Stimulated activated CD8-positive, alpha-beta memory T cell treated with anti-CD3 and anti-CD28 coated beads, Interleukin-15, amount 100 ng/mL, for 24 hours (primary cell): ENCODE data around the gene HNRNPH1.
"Not testable (repeated sequence)": the region's sequence is repeated elsewhere in the genome, so short reads cannot be mapped to it uniquely, and the experiment has no call there.

Experiments used
- DNase-seq: peaks from one replicate; pipeline ENCODE4 v3.0.0-alpha.2; 2020; ENCODE audit warnings: low read depth

Gene HNRNPH1, protein sequence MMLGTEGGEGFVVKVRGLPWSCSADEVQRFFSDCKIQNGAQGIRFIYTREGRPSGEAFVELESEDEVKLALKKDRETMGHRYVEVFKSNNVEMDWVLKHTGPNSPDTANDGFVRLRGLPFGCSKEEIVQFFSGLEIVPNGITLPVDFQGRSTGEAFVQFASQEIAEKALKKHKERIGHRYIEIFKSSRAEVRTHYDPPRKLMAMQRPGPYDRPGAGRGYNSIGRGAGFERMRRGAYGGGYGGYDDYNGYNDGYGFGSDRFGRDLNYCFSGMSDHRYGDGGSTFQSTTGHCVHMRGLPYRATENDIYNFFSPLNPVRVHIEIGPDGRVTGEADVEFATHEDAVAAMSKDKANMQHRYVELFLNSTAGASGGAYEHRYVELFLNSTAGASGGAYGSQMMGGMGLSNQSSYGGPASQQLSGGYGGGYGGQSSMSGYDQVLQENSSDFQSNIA

DNA sequence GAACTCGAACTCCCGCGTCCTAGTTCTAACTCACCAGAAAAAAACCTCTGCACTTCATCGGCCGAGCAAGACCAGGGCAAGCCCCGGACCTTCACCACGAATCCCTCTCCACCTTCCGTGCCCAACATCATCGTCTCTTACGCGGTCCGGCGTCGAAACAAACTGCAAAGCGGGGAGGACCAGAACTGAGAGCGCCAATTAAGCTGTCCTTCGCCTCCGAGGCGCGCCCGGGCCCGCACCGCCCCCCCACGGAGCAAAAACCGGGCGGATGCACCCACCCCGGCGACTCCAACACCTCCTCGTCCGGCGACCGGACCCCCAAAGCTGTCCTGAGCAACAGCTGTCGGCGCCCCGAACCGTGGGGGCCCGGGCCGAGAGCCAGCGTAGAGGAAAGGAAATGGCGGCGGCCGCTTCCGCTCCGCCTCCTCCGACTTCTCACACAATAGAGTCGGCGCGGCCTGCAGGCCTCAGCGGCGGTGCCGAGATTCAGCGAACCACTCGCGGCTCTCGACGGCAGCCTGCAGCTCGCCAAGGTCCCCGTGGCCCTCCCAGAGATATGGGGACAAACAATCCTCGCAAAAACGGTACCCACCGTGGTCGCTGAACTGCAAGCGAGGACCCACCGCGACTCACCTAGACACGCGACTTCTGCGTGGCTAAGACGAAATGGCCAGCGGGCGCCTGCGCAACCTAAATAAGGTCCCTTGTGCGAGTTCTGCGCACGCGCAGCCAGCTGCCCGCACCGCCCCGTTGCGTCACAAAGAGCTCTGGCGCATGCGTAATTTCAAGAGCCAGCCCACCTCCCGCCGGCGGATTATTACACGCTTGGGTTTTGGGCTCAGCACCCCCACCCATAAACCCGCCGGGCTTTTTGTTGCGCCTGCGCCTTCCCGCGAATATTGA, at the start of gene HNRNPH1:
Gene HNRNPH1, minus strand, starts transcription at position 669 of the 903 bp plus-strand sequence. Its CDS starts 538 bp downstream, at position 131.
- DNase-seq, result peak; percentile 94

DNA sequence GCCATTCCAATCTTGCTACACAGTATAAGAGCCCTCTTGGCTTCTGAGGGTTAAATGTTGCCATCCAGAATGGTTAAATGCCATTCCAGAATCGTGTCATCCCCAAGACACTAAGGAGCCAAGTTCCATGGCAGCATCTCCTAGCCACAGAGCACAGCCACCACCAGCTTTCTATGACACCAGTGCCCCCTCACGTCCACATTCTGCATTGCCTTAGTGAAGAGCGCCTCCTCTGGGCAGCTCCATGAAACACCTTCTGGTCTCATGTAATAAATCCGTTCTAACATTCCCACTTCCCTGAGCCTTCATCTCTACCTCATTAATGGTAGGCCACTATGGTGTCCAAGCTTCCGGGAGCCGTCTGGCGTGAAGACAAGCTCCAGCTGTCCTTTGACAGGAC, 44.9 kb upstream of the HNRNPH1 start:
- DNase-seq, result no peak

DNA sequence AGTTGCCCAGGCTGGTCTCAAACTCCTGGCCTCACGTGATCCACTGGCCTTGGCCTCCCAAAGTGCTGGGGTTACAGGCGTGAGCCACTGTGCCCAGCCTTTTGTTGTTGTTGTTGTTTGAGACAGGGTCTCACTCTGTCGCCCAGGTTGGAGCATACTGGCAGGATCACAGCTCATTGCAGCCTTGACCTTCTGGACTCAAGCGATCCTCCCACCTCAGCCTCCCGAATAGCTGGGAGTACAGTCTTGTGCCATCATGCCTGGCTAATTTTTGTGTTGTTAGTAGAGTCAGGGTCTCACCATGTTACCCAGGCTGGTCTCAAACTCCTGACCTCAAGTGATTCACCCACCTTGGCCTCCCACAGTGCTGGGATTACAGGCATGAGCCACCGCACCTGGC, 38.2 kb upstream of the HNRNPH1 start:
- DNase-seq, result not testable (repeated sequence)

DNA sequence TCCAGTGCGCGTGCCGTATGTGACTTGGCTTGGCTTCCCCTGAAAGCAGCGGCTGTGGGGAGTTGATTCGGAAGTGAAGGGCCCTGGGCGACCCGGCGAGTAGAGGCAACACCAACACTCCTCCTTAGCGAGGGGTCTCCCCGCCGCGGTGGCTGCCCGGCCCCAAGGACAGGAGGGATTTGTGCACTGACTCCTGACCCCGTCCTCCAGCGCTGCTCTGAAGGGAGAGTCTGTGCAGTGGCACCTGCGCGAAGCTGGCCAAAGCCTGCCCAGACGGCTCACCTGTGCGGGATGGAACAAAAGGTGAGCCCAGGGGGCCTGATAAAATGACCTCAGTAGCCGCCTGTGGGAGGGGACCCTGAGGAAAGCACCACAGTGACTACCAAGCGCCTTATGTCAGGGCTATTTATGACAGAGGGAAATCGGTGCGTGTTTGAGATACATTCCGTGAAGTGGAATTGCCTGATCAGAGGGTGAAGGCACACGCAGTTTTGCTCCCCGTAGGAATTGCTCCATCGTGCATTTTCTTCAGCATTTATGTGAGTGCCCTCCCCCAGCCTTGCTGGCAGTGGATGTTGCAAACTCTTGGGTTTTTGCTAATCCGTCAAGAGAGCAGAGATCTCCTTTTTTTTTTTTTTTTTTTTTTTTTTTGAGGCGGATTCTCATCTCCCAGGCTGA, 34.8 kb upstream of the HNRNPH1 start:
- DNase-seq, result not testable (repeated sequence)

DNA sequence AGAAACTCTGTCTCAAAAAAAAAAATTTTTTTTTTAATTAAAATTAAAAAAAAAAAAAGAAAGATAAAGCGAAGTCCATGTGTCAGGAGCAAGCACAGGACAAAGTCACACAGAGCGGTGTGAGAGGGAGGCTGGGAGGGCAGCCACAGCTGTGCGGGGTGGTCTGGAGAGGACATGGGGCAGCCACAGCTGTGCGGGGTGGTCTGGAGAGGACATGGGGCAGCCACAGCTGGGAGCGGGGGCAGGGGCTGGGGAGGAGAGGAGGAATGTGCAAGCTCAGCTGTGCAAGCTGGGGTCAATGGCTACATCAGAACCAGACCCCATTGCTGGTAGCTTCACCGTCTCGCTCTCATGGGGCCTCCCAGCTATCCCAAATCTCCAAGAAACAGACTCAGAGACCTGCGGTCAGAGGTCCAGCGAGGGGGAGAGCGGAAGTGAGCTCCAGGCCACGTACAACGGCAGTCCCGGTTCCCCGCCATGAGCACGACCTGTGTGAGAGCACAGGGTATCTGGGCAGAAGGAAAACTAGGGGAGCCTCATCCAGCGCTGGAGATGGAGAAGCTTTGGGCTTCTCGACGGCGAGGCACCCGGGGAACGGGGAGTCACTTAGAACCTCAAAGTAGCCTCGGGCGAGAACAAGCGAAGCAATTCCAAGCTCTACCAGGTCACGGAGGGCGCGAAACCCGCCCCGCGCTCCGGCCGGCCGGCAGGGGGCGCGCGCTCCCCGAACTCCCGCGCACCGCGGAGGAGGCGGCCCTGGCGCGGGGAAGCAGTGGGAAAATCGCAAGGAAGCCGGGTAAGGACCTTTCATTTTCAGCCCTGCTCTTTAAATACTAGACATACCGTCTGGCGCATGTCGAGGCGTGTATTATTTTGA, 34.1 kb upstream of the HNRNPH1 start:
- not testable (repeated sequence) for DNase-seq

DNA sequence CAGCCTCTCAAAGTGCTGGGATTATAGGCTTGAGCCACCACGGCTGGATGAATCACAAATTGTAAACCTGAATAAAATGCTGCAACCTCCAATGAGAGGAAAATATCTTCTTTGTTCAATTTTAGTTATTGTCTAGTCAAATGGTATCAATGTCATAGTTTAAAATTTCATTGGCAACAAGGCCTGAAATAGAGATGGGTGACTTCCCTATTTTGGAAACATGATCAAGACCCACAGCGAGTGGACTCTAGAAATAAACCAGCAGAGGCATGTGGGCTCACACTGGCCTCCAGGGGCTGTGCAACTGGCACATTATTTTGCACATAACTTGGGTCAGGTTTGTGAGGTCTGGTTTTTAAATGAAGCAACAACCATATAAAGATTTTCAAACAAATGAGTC, 29.7 kb upstream of the HNRNPH1 start:
- not testable (repeated sequence) for DNase-seq

DNA sequence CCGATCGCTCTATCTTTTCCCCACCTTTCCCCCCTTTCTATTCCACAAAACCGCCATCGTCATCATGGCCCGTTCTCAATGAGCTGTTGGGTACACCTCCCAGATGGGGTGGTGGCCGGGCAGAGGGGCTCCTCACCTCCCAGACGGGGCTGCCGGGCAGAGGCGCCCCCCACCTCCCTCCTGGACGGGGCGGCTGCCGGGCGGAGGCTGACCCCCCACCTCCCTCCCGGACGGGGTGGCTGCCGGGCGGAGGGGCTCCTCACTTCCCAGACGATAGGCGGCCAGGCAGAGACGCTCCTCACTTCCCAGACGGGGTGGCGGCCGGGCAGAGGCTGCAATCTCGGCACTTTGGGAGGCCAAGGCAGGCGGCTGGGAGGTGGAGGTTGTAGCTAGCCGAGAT, 26.8 kb upstream of the HNRNPH1 start:
- DNase-seq, result not testable (repeated sequence)

DNA sequence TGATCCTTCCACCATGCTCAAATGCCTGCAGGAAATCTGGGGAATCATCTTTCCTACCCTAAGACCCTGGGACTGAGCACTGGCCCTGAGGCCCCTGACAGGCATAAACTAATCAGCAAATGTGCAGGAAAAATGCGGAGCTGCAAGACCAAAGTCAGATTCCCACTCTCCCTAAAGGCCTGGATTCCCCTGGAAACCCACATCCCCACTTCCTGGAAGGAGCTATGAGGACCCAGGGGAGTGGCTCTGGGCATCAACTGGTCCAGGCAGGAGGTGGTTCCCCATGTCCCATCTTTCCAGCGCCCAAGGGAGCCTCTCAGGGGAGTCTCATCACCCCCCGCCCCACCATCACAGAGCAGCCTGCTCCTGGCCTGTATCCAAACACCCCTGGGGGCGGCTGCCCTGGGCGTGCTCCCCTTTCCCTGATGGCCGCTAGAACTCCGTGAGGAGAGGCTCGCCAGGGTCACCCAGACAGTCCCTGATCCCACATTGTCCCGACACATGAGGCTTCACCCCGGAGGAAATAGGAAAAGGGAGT, 25.8 kb upstream of the HNRNPH1 start:
- not testable (repeated sequence) for DNase-seq

DNA sequence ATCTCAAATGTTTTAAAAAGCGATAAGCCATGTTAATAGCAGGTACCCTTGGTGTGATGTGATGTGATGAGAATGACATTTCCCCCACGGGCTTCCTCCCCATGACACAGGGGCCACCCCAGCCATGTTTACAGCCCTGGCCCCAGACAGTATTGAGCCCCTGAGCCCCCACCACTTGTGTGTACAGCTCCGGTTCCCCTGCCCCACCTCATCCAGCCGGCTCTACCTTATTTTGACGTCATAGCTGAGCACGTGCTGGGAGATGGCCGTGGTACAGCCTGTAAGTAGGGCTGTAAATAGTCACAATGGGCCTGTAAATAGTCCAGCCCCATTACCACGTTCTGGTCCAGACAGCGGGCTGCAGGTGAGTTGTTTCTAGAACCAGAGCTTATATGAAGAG, 24.9 kb upstream of the HNRNPH1 start:
- no peak for DNase-seq

DNA sequence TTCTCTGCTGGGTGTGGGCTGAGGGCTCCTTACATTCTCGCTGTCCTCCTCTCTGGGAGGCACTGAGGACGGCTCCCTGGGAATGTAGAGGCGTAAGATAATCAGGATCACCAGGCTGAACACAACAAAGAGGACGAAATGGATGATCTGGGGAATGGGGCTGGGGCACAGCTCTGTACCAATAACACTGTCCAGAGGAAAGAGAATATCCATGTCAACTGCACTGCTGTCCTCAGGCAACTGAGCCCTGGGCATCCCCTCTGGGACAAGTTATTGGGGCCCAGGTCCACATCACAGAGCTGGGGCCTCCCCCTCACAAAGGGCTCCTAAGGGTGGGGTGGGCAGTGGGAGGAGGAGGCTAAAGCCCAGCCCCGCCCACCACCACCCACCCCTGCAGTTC, 21.3 kb upstream of the HNRNPH1 start:
- DNase-seq, result not testable (repeated sequence)

DNA sequence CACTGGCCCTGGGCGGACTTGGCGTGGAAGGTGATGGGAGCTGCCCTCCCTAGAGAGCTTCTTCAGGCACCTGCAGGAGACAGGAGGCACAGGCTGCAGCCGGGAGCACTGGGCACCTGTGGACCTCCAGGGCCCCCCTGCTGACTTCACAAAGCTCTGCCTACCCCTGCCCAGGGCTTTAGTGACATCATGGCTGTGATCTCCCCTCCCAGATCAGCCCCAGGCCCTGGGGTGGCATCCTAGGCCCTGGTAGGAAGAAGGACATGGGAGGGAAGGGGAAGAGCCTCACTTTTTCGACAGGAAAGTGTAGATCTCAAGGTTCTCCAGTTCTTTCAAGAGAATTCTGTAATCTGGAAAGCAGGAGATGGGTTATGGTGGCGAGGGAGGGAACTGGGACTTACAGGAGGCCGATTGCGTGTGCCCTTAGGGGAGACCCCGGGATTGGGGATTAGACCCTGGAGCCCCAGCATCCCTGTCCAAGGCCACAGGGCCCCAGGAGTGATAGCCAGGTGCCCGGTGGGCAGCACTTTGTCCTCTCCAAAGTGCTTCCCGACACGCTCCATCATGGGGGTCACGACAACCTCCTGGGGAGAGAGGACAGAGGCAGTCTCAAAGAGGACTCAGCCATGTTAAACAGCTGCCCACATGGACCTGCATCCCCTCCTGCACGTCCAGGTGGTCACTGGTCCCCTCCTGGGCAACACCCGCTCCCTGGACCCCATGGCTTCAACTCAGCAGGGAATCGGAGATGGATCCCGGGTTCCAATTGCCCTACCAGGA, 19.9 kb upstream of the HNRNPH1 start:
- not testable (repeated sequence) for DNase-seq

DNA sequence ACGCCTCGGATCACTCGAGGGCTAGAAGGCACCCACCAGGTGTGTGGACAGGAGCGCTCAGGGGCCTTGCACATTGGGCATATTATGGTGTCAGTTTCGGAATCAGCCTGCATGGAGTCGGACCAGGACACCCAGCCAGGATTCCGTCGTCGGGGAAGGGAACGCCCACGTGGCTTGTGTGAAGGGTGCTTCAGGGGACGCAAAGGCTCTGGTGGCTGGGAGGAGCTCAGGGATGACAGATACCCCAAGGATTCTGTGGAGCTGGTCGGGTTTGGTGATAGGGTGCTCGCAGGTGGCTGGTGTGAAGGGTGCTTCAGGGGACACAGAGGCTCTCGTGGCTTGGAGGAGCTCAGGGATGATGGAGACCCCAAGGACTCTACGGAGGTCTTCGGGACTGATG, 19.2 kb upstream of the HNRNPH1 start:
- not testable (repeated sequence) for DNase-seq

DNA sequence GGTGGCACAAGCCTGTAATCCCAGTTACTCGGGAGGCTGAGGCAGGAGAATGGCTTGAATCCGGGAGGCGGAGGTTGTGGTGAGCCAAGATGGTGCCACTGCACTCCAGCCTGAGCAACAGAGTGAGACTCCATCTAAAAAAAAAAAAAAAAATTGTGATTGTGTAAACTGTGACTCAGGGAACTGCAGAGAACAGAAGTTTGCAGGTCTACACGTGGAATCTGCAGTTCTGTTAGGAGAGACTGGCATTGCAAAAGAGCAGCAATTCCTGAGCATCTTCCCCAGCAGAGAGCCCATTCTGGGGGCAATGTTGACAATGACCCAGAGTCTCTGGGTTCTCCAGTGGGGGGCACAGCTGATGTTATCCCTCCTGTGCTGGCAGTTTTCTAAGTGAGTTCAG, 18.3 kb upstream of the HNRNPH1 start:
- not testable (repeated sequence) for DNase-seq

DNA sequence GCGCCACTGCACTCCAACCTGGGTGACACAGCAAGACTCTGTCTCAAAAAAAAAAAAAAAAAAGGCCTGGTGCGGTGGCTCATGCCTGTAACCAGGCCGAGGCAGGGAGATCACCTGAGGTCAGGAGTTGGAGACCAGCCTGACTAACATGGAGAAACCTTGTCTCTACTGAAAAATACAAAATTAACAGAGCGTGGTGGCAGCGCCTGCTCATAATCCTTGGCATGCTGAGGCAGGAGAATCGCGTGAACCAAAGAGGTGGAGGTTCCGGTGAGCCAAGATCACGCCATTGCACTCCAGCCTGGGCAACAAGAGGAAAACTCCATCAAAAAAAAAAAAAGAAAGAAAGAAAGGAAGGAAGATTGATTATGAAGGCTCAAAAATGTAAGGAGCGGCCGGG, 15.8 kb upstream of the HNRNPH1 start:
- not testable (repeated sequence) for DNase-seq

DNA sequence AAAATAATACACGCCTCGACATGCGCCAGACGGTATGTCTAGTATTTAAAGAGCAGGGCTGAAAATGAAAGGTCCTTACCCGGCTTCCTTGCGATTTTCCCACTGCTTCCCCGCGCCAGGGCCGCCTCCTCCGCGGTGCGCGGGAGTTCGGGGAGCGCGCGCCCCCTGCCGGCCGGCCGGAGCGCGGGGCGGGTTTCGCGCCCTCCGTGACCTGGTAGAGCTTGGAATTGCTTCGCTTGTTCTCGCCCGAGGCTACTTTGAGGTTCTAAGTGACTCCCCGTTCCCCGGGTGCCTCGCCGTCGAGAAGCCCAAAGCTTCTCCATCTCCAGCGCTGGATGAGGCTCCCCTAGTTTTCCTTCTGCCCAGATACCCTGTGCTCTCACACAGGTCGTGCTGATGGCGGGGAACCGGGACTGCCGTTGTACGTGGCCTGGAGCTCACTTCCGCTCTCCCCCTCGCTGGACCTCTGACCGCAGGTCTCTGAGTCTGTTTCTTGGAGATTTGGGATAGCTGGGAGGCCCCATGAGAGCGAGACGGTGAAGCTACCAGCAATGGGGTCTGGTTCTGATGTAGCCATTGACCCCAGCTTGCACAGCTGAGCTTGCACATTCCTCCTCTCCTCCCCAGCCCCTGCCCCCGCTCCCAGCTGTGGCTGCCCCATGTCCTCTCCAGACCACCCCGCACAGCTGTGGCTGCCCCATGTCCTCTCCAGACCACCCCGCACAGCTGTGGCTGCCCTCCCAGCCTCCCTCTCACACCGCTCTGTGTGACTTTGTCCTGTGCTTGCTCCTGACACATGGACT, 11.1 kb upstream of the HNRNPH1 start:
- not testable (repeated sequence) for DNase-seq

DNA sequence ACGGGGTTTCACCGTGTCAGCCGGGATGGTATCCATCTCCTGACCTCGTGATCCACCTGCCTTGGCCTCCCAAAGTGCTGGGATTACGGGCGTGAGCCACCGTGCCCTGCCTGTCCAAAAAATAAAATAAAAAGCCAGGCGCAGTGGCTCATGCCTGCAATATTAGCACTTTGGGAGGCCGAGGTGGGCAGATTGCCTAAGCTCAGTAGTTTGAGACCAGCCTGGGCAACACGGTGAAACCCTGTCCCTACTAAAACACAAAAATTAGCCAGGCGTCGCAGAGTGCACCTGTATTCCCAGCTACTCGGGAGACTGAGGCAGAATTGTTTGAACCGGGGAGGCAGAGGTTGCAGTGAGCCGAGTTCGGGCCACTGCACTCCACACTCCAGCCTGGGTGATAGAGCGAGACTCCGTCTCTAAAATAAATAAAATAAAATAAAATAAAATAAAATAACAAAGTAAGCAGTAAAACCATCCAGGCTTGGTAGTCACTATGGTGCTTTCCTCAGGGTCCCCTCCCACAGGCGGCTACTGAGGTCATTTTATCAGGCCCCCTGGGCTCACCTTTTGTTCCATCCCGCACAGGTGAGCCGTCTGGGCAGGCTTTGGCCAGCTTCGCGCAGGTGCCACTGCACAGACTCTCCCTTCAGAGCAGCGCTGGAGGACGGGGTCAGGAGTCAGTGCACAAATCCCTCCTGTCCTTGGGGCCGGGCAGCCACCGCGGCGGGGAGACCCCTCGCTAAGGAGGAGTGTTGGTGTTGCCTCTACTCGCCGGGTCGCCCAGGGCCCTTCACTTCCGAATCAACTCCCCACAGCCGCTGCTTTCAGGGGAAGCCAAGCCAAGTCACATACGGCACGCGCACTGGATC, 10.3 kb upstream of the HNRNPH1 start:
- not testable (repeated sequence) for DNase-seq

DNA sequence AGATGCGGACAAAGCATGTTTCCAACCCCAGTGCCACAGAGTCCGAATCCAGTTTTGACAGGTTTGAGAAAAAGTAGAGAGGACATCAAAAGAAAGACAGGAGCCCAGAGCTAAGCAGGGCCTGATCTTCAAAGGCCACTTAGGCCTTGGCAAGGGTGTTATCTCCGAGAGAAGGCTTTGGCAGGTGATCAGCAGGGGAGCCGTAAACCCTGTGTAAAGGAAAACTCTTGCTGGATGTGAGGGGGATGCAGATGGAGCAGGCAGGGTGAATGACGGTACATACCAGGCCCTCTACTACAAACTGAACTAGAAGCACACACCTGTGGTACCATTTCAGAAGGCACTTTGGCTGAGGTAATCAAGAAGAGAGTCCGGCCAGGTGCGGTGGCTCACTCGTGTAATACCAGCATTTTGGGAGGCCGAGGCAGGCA, 1.4 kb upstream of the HNRNPH1 start:
- DNase-seq, result no peak
